IMR-90 (cell line): Measurements from ENCODE around the gene AZU1. TPM values are rescaled to one million over a fixed set of nuclear protein-coding genes. Genes with fewer than 3 reads are reported as not detected.

Experiments
- ATAC-seq: fragments of 200-7000 bp; cut with Tn5 transposase; 2 replicates; pipeline ENCODE4 v1.9.1; 2020; ENCODE audit warnings: low read depth, mild to moderate bottlenecking, moderate library complexity
- BruUV-seq: library from RNA; stranded (reverse); fragments of 400-500 nt; replicated peaks from 2 replicates; lab custom pipeline; 2021; lab: Mats Ljungman, UMichigan
- CTCF ChIA-PET: fragments of 300-600 bp; formaldehyde crosslinking; extraction: SDS; loops from one replicate; lab custom pipeline; 2021; ENCODE audit warnings: antibody characterized with exemption; lab: Yijun Ruan, JAX
- POLR2A ChIA-PET: fragments of 300-600 bp; sonication (Branson Sonifier 250); formaldehyde crosslinking; loops from one replicate; lab custom pipeline; 2022; ENCODE audit warnings: antibody characterized with exemption; ENCODE audit not compliant: unreplicated experiment; lab: Charles Lee
- DNase-seq: peaks from one replicate; pipeline ENCODE4 v3.0.0; 2013
- H2AFZ ChIP-seq: replicated peaks from 2 replicates; pipeline ENCODE3; 2013; ENCODE audit warnings: low read length, mild to moderate bottlenecking; ENCODE audit not compliant: poor library complexity
- H2AK5ac ChIP-seq: 2 replicates; pipeline ENCODE4 v1.6.1; 2013; ENCODE audit warnings: low read depth, low read length, inconsistent platforms
- H2AK9ac ChIP-seq: replicated peaks from 2 replicates; pipeline ENCODE3; 2013; ENCODE audit warnings: mild to moderate bottlenecking, low read depth, low read length, moderate library complexity; ENCODE audit not compliant: poor library complexity
- H2BK120ac ChIP-seq: 2 replicates; pipeline ENCODE4 v1.6.1; 2013; ENCODE audit warnings: low read depth, low read length, inconsistent platforms
- H2BK15ac ChIP-seq: 3 replicates; pipeline ENCODE4 v1.6.1; 2013; ENCODE audit warnings: low read depth, low read length, inconsistent platforms
- H2BK20ac ChIP-seq: 2 replicates; pipeline ENCODE4 v1.6.1; 2013; ENCODE audit warnings: low read depth, mild to moderate bottlenecking, inconsistent platforms, low read length, moderate library complexity
- H2BK5ac ChIP-seq: 2 replicates; pipeline ENCODE4 v1.6.1; 2013; ENCODE audit warnings: mild to moderate bottlenecking, low read depth, low read length, inconsistent platforms; ENCODE audit not compliant: poor library complexity, severe bottlenecking
- H3K14ac ChIP-seq: replicated peaks from 2 replicates; pipeline ENCODE4 v1.6.1; 2013; ENCODE audit warnings: low read depth, low read length, inconsistent platforms
- H3K18ac ChIP-seq: 2 replicates; pipeline ENCODE4 v1.6.1; 2013; ENCODE audit warnings: low read depth, low read length, control low read depth
- H3K23ac ChIP-seq: 2 replicates; pipeline ENCODE4 v1.6.1; 2013; ENCODE audit warnings: low read depth, low read length, inconsistent platforms
- H3K27ac ChIP-seq: 2 replicates; pipeline ENCODE4 v1.5.1; 2013; ENCODE audit warnings: mild to moderate bottlenecking, control low read depth, low read length; ENCODE audit not compliant: insufficient read depth
- H3K27me3 ChIP-seq: 2 replicates; pipeline ENCODE4 v1.6.1; 2013; ENCODE audit warnings: low read length; ENCODE audit not compliant: control insufficient read depth, insufficient read depth
- H3K36me3 ChIP-seq: 2 replicates; pipeline ENCODE4 v1.6.1; 2013; ENCODE audit warnings: low read length, mixed read lengths; ENCODE audit not compliant: control insufficient read depth, insufficient read depth
- H3K4ac ChIP-seq: 2 replicates; pipeline ENCODE4 v1.6.1; 2013; ENCODE audit warnings: low read depth, low read length, inconsistent platforms
- H3K4me1 ChIP-seq: 2 replicates; pipeline ENCODE4 v1.6.1; 2013; ENCODE audit warnings: low read length, mixed read lengths; ENCODE audit not compliant: control insufficient read depth, insufficient read depth
- H3K4me2 ChIP-seq: 2 replicates; pipeline ENCODE4 v1.6.1; 2013; ENCODE audit warnings: low read depth, mild to moderate bottlenecking, control low read depth, low read length, moderate library complexity
- H3K4me3 ChIP-seq: 2 replicates; pipeline ENCODE4 v1.5.1; 2013; ENCODE audit warnings: low read depth, mild to moderate bottlenecking, control low read depth, low read length, moderate library complexity; ENCODE audit not compliant: insufficient read depth
- H3K56ac ChIP-seq: 2 replicates; pipeline ENCODE4 v1.6.1; 2013; ENCODE audit warnings: low read length, inconsistent platforms; ENCODE audit not compliant: insufficient read depth; ENCODE audit errors: extremely low read depth
- H3K79me1 ChIP-seq, 2 experiments: 2 replicates each; pipeline ENCODE4 v1.6.1; 2013; ENCODE audit warnings: low read length in 2 of 2, inconsistent platforms in 1 of 2, low read depth in 1 of 2
- H3K9ac ChIP-seq: 2 replicates; pipeline ENCODE4 v1.6.1; 2013; ENCODE audit warnings: low read depth, low read length, control low read depth
- H3K9me1 ChIP-seq: 2 replicates; pipeline ENCODE4 v1.6.1; 2013; ENCODE audit warnings: low read length, inconsistent platforms; ENCODE audit not compliant: insufficient read depth
- H3K9me3 ChIP-seq: 2 replicates; pipeline ENCODE4 v1.6.1; 2013; ENCODE audit warnings: low read length; ENCODE audit not compliant: control insufficient read depth, insufficient read depth
- H4K20me1 ChIP-seq: 2 replicates; pipeline ENCODE4 v1.6.1; 2013; ENCODE audit warnings: low read length, inconsistent platforms; ENCODE audit not compliant: insufficient read depth
- H4K5ac ChIP-seq: 2 replicates; pipeline ENCODE4 v1.6.1; 2013; ENCODE audit warnings: mild to moderate bottlenecking, low read depth, low read length, control low read depth
- H4K8ac ChIP-seq, 2 experiments: 2 replicates each; pipeline ENCODE4 v1.6.1; 2013; ENCODE audit warnings: low read depth in 2 of 2, low read length in 2 of 2, control low read depth in 1 of 2, inconsistent platforms in 1 of 2
- H4K91ac ChIP-seq: 2 replicates; pipeline ENCODE4 v1.6.1; 2013; ENCODE audit warnings: low read depth, low read length, inconsistent platforms; ENCODE audit not compliant: insufficient read depth
- BHLHE40 ChIP-seq: fragments of 150-350 bp; IDR thresholded peaks from 2 replicates; pipeline ENCODE4 v1.6.1; 2016; ENCODE audit warnings: mild to moderate bottlenecking, low read depth, low read length
- CEBPB ChIP-seq: IDR thresholded peaks from 2 replicates; pipeline ENCODE4 v1.6.1; 2012; ENCODE audit warnings: low read depth, low read length, improper control_type of control experiment
- CHD1 ChIP-seq: IDR thresholded peaks from 2 replicates; pipeline ENCODE4 v1.6.1; 2012; ENCODE audit warnings: low read depth, low read length, improper control_type of control experiment
- CTCF ChIP-seq: conservative IDR thresholded peaks from 2 replicates; pipeline ENCODE4 v1.5.1; 2012; ENCODE audit warnings: mild to moderate bottlenecking, low read depth, low read length, improper control_type of control experiment
- ELK1 ChIP-seq: fragments of 150-350 bp; IDR thresholded peaks from 2 replicates; pipeline ENCODE4 v1.6.1; 2016; ENCODE audit warnings: low read depth, mild to moderate bottlenecking, low read length, moderate library complexity, borderline replicate concordance
- FOS ChIP-seq: fragments of 150-350 bp; IDR thresholded peaks from 2 replicates; pipeline ENCODE4 v1.6.1; 2016; ENCODE audit warnings: low read depth, low read length
- MAFK ChIP-seq: IDR thresholded peaks from 2 replicates; pipeline ENCODE4 v1.6.1; 2012; ENCODE audit warnings: low read depth, low read length, improper control_type of control experiment
- MAZ ChIP-seq: IDR thresholded peaks from 2 replicates; pipeline ENCODE4 v1.6.1; 2012; ENCODE audit warnings: low read depth, mild to moderate bottlenecking, low read length, improper control_type of control experiment, moderate library complexity, borderline replicate concordance
- MXI1 ChIP-seq: IDR thresholded peaks from 2 replicates; pipeline ENCODE4 v1.6.1; 2012; ENCODE audit warnings: low read depth, mild to moderate bottlenecking, low read length, moderate library complexity, borderline replicate concordance
- NFE2L2 ChIP-seq: fragments of 150-350 bp; IDR thresholded peaks from 2 replicates; pipeline ENCODE4 v1.6.1; 2016; ENCODE audit warnings: low read depth, mild to moderate bottlenecking, low read length
- POLR2A ChIP-seq: IDR thresholded peaks from 2 replicates; pipeline ENCODE4 v1.6.1; 2012; ENCODE audit warnings: mild to moderate bottlenecking, low read depth, low read length
- RAD21 ChIP-seq: IDR thresholded peaks from 2 replicates; pipeline ENCODE4 v1.6.1; 2012; ENCODE audit warnings: low read length, improper control_type of control experiment
- RCOR1 ChIP-seq: IDR thresholded peaks from 2 replicates; pipeline ENCODE4 v1.6.1; 2012; ENCODE audit warnings: mild to moderate bottlenecking, low read length, improper control_type of control experiment; ENCODE audit not compliant: insufficient replicate concordance
- RFX5 ChIP-seq: IDR thresholded peaks from 2 replicates; pipeline ENCODE4 v1.8.0; 2012; ENCODE audit warnings: low read depth, mild to moderate bottlenecking, low read length, moderate library complexity
- SMC3 ChIP-seq: fragments of 150-350 bp; IDR thresholded peaks from 2 replicates; pipeline ENCODE4 v1.6.1; 2016; ENCODE audit warnings: low read depth, mild to moderate bottlenecking, antibody characterized with exemption, low read length, moderate library complexity
- USF2 ChIP-seq: fragments of 150-350 bp; IDR thresholded peaks from 2 replicates; pipeline ENCODE4 v1.6.1; 2017; ENCODE audit warnings: mild to moderate bottlenecking, antibody characterized with exemption, low read length, low read depth
- WGBS, 2 experiments: methylation state at CpG; one replicate each; pipeline versions ENCODE4 v1.1.5 to v1.1.7; 2013; ENCODE audit warnings: missing lambda C conversion rate in 2 of 2; ENCODE audit not compliant: insufficient read length in 1 of 2; ENCODE audit errors: extremely low coverage in 2 of 2; 5-methylcytosine and 5-hydroxymethylcytosine counted together
- dilution Hi-C: fragments of 300-500 bp; cut with HindIII; formaldehyde crosslinking; loops from one replicate; pipeline ENCODE4 v1.14.3; 2018; ENCODE audit warnings: low sequenced_read_pairs; ENCODE audit not compliant: unreplicated experiment
- in situ Hi-C: fragments of 300-500 bp; cut with MboI; formaldehyde crosslinking; loops from 3 replicates; pipeline ENCODE4 v1.14.3; 2019; ENCODE audit warnings: low sequenced_read_pairs, inconsistent platforms, mixed read lengths
- intact Hi-C: fragments of 100-400 bp; cut with micrococcal nuclease; formaldehyde crosslinking; loops from 2 replicates; pipeline ENCODE4 v1.10.0; 2022
- polyA plus RNA-seq, 3 experiments: library from polyadenylated mRNA; depleted of rRNA; stranded (reverse); fragments of >200 nt; gene quantifications; 2 replicates each; pipeline ENCODE4 v1.2.3, GENCODE V29; 2012; ENCODE audit warnings: low replicate concordance in 1 of 3
- total RNA-seq: library from RNA; depleted of rRNA; stranded (reverse); fragments of >200 nt; gene quantifications from 2 replicates; pipeline ENCODE4 v1.2.3, GENCODE V29; 2012

AZU1 gene
- total and polyA plus RNA-seq, 2 of the 4 experiments (the other 2 are of a cell fraction) = 0.12 TPM; not detected in 1

DNA sequence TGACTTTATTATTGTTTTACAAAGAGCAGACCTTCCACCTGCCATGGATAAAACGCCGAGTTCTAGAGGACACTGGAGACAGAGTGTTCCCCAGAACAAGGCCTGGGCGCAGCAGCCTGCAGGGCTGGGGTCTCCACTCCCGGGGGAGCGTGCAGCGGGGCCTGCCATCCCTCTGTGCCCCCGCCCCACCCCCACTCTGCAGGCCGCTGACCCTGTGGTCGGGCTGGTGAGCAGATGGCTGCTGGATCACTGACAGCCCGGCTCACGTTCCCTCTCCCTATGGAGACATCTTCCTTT lies 39.0 kb upstream of the AZU1 start:
- Histone ChIP-seq H3K9ac (no peak overlapping the region), H3K18ac (no peak overlapping the region), H3K23ac (no peak overlapping the region), H3K9me3 (no peaks in the 10 kb centered on the region), H3K4me2 (no peak overlapping the region), H3K9me1 (no peaks in the 10 kb centered on the region; the same call in 1 of the 2 replicates), H3K56ac (no peak overlapping the region), H3K79me1 (peaks cover 2 to 9% of the 10 kb centered on the region in 2 experiments; a peak in 1 of 4 replicates), H3K4me1 (peaks cover 2% of the 10 kb centered on the region; the same call in 1 of the 2 replicates), H3K14ac (no peak overlapping the region), H4K8ac (no peak overlapping the region), H3K4me3 (no peak overlapping the region), H4K5ac (no peak overlapping the region), H3K27ac (no peak overlapping the region), H2BK120ac (no peak overlapping the region), H2AK9ac (peak overlapping the region; percentile 48), H4K20me1 (no peaks in the 10 kb centered on the region), H3K4ac (no peak overlapping the region), H2AK5ac (no peak overlapping the region), H4K91ac (no peak overlapping the region), H2BK15ac (no peak overlapping the region), H3K36me3 (no peaks in the 10 kb centered on the region), H3K27me3 (no peaks in the 10 kb centered on the region), H2BK5ac (no peak overlapping the region), H2BK20ac (no peak overlapping the region), H2AFZ (peak overlapping the region; percentile 56)
- dilution Hi-C loops = no loop called here
- ChIA-PET POLR2A (no interaction called here), CTCF (no interaction called here)
- 58% methylated on average over 8 of the region's 11 CpGs; no CpG with 5 or more reads in 1 of the 2 experiments for WGBS, 2 experiments
- in situ Hi-C loops = no loop called here
- ATAC-seq (no peak), DNase-seq (no peak)
- TF ChIP-seq SMC3 (no peak), RAD21 (no peak), USF2 (no peak), MXI1 (no peak), CHD1 (no peak), CTCF (no peak), BHLHE40 (no peak), CEBPB (no peak), MAFK (no peak), POLR2A (no peak), RFX5 (no peak), MAZ (no peak), FOS (no peak), ELK1 (no peak), RCOR1 (no peak), NFE2L2 (no peak)
- intact Hi-C loops = no loop called here
- no TSS peak for BruUV-seq
